Natural killer cell (primary cell): ENCODE data around the gene TGIF2. TPM values are rescaled to one million over a fixed set of nuclear protein-coding genes. Genes with fewer than 3 reads are reported as not detected.
A peak's percentile ranks its signal among the peaks of the same experiment; 100 is the strongest.

Source experiments
- ATAC-seq, 3 donors: fragments of 150-1000 bp in 2 of 3; fragments of 200-7000 bp in 1 of 3; cut with Tn5 transposase; 1 replicate in 1 of 3; 2 replicates in 2 of 3; pipeline ENCODE4 v1.10.0; 2021; ENCODE audit warnings: mild to moderate bottlenecking in 2 of 3, moderate library complexity in 2 of 3
- DNase-seq, 2 donors: peaks; one replicate each; pipeline versions ENCODE4 v3.0.0 to v3.0.0-alpha.2; 2013 to 2021; ENCODE audit warnings: mixed read lengths in 1 of 2
- H3K27ac ChIP-seq: one replicate; pipeline ENCODE4 v1.5.1; 2013; ENCODE audit warnings: mild to moderate bottlenecking, low read length
- H3K27me3 ChIP-seq: one replicate; pipeline ENCODE4 v1.6.1; 2013; ENCODE audit warnings: low read length; ENCODE audit not compliant: control insufficient read depth, insufficient read depth
- H3K36me3 ChIP-seq: one replicate; pipeline ENCODE4 v1.6.1; 2013; ENCODE audit warnings: low read length; ENCODE audit not compliant: control insufficient read depth, insufficient read depth
- H3K4me1 ChIP-seq: one replicate; pipeline ENCODE4 v1.6.1; 2013; ENCODE audit warnings: low read length; ENCODE audit not compliant: control insufficient read depth, insufficient read depth
- H3K4me3 ChIP-seq: one replicate; pipeline ENCODE4 v1.5.1; 2013; ENCODE audit warnings: low read length
- H3K9me3 ChIP-seq: one replicate; pipeline ENCODE4 v1.6.1; 2013; ENCODE audit warnings: low read length; ENCODE audit not compliant: control insufficient read depth, insufficient read depth
- H3K27ac Mint-ChIP-seq, 2 donors: one replicate each; pipeline ENCODE4 v1.8.0; 2022; ENCODE audit warnings: mild to moderate bottlenecking in 2 of 2, mixed read lengths in 2 of 2, moderate library complexity in 1 of 2
- H3K27me3 Mint-ChIP-seq, 2 donors: one replicate each; pipeline ENCODE4 v1.8.0; 2022; ENCODE audit warnings: low read depth in 2 of 2, mixed read lengths in 2 of 2
- H3K36me3 Mint-ChIP-seq: one replicate; pipeline ENCODE4 v1.8.0; 2022; ENCODE audit warnings: mixed read lengths
- H3K4me1 Mint-ChIP-seq, 2 donors: one replicate each; pipeline ENCODE4 v1.8.0; 2022; ENCODE audit warnings: mixed read lengths in 2 of 2
- H3K4me3 Mint-ChIP-seq: one replicate; pipeline ENCODE4 v1.8.0; 2022; ENCODE audit warnings: mild to moderate bottlenecking, moderate library complexity, mixed read lengths
- H3K9me3 Mint-ChIP-seq, 2 donors: one replicate each; pipeline ENCODE4 v1.8.0; 2022; ENCODE audit warnings: mixed read lengths in 2 of 2
- WGBS: methylation state at CpG from one replicate; pipeline ENCODE4 v1.1.7; 2013; ENCODE audit warnings: missing lambda C conversion rate; ENCODE audit not compliant: insufficient coverage; 5-methylcytosine and 5-hydroxymethylcytosine counted together
- intact Hi-C: fragments of 100-400 bp; cut with micrococcal nuclease; formaldehyde crosslinking; loops from one replicate; pipeline ENCODE4 v1.14.2; 2022
- total RNA-seq, 4 donors: library from RNA; stranded (reverse); fragments of 120-200 nt in 1 of 4; gene quantifications; one replicate each; pipeline versions ENCODE4 v1.2.3 to v1.2.4, GENCODE V29; 2013 to 2022
- TF ChIP-seq, protein P1 (sequence below): fragments of 200-600 bp; IDR thresholded peaks from one replicate; pipeline ENCODE4 v1.8.0; 2022; ENCODE audit warnings: antibody characterized with exemption

Gene TGIF2
- total RNA-seq, 3 donors from 2014 or later (not counting 1 experiment from before 2014, with no cell fraction given) = 19.9 to 28.5 (median 25.9) TPM

DNA sequence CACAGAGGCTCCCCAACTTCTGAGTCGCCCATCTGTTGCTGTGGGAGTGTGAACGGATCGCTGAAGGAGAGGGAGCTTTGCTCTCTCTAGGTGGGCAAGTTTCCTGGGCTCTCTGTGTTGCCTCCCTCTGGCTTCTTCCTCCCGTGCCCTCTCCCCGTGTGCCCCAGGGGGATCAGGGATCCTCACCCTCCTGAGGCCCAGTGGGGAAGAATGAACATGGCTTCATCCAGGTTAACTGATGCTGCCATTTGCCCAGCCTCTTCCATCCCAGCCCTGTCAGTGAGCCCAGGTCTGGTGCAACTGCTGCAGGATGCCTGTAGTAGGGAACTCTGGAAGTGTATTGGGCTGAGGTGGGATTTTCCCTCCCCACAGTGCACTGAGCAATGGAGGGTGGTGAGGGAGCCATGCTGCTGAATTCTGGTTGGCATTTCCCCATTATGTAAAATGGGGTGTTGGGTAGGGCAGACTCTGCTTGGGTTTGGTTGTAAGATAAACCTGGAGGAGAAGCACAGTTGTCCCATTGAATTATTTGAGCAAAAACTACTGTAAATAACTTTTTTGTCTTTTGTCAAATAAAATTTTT is 20.0 kb downstream of the TGIF2 start:
- no peaks in the 10 kb centered on the region for H3K36me3 Mint-ChIP-seq
- H3K4me1 ChIP-seq = peaks cover 35% of the 10 kb centered on the region
- H3K4me1 Mint-ChIP-seq = peaks cover 10 to 21% of the 10 kb centered on the region in 2 donors
- WGBS = 90% methylated on average over 5 of the region's 5 CpGs
- H3K4me3 Mint-ChIP-seq = no peak overlapping the region
- intact Hi-C loops = no loop called here
- no peaks in the 10 kb centered on the region for H3K27me3 Mint-ChIP-seq
- TF ChIP-seq, protein P1, sequence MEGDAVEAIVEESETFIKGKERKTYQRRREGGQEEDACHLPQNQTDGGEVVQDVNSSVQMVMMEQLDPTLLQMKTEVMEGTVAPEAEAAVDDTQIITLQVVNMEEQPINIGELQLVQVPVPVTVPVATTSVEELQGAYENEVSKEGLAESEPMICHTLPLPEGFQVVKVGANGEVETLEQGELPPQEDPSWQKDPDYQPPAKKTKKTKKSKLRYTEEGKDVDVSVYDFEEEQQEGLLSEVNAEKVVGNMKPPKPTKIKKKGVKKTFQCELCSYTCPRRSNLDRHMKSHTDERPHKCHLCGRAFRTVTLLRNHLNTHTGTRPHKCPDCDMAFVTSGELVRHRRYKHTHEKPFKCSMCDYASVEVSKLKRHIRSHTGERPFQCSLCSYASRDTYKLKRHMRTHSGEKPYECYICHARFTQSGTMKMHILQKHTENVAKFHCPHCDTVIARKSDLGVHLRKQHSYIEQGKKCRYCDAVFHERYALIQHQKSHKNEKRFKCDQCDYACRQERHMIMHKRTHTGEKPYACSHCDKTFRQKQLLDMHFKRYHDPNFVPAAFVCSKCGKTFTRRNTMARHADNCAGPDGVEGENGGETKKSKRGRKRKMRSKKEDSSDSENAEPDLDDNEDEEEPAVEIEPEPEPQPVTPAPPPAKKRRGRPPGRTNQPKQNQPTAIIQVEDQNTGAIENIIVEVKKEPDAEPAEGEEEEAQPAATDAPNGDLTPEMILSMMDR = no peak
- no peak for ATAC-seq
- H3K36me3 ChIP-seq = peaks cover 3% of the 10 kb centered on the region
- no peaks in the 10 kb centered on the region for H3K9me3 Mint-ChIP-seq
- H3K4me3 ChIP-seq = no peak overlapping the region
- H3K9me3 ChIP-seq = no peaks in the 10 kb centered on the region
- no peak for DNase-seq
- peak overlapping the region; percentile 56 to 73 for H3K27ac Mint-ChIP-seq
- H3K27me3 ChIP-seq = no peaks in the 10 kb centered on the region
- peak overlapping the region; percentile 56 for H3K27ac ChIP-seq

DNA sequence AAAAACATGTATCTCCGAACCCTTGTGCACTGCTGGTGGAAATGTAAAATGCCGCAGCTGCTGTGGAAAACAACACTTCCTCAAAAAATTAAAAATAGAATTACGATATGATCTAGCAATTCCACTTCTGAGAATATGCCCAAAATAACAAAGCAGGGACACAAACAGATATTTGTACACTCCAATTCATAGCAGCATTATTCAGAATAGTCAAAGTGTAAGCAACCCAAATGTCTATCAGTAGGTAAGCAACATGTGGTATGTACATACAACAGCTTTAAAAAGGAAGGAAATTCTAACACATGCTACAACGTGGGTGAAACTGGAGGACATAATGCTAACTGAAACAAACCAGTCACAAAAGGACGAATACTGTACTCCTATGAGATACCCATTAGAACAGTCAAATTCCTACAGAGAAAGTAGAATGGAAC is 26.5 kb downstream of the TGIF2 start:
- TF ChIP-seq, protein P1 = no peak
- H3K9me3 ChIP-seq = no peaks in the 10 kb centered on the region
- no peak overlapping the region for H3K4me3 ChIP-seq
- H3K27ac Mint-ChIP-seq = peak overlapping the region; percentile 49 to 56
- no peaks in the 10 kb centered on the region for H3K27me3 Mint-ChIP-seq
- H3K4me1 ChIP-seq = peaks cover 25% of the 10 kb centered on the region
- intact Hi-C loops = no loop called here
- no peaks in the 10 kb centered on the region for H3K27me3 ChIP-seq
- H3K36me3 ChIP-seq = no peaks in the 10 kb centered on the region
- H3K4me3 Mint-ChIP-seq = no peak overlapping the region
- H3K9me3 Mint-ChIP-seq = no peaks in the 10 kb centered on the region
- no peak overlapping the region for H3K27ac ChIP-seq
- H3K4me1 Mint-ChIP-seq = peaks cover 18 to 19% of the 10 kb centered on the region in 2 donors
- ATAC-seq = no peak
- DNase-seq = no peak
- WGBS = 20% methylated on average over 3 of the region's 5 CpGs
- H3K36me3 Mint-ChIP-seq = no peaks in the 10 kb centered on the region

DNA sequence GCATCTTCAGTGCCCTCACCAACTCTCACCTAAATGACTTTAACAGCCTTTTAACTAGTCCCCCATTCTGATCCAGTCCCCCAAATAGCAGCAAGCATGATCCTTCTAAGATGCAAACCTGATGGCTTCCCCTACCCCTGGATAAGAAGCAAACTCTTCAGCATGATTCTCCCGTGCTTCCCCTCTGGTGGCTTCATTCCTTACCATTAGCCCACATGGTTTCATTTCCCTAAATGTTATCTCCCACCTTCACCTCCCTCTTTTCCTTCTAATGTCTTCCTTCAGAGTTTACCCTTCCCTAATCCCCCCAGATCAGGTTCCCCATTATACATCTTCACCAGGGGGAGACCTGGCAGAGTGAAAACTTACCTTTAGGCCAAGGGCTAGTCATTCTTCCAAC is 28.1 kb downstream of the TGIF2 start:
- Mint-ChIP-seq H3K27ac (no peak overlapping the region), H3K4me3 (no peak overlapping the region), H3K4me1 (peaks cover 22 to 25% of the 10 kb centered on the region in 2 donors), H3K27me3 (no peaks in the 10 kb centered on the region), H3K36me3 (no peaks in the 10 kb centered on the region), H3K9me3 (no peaks in the 10 kb centered on the region)
- Histone ChIP-seq H3K4me1 (peaks cover 23% of the 10 kb centered on the region), H3K27ac (no peak overlapping the region), H3K36me3 (no peaks in the 10 kb centered on the region), H3K27me3 (no peaks in the 10 kb centered on the region), H3K9me3 (no peaks in the 10 kb centered on the region), H3K4me3 (no peak overlapping the region)
- ATAC-seq (no peak), DNase-seq (no peak)
- TF ChIP-seq, protein P1 = no peak
- intact Hi-C loops = no loop called here
- WGBS = 63% methylated on average over 1 of the region's 1 CpG

DNA sequence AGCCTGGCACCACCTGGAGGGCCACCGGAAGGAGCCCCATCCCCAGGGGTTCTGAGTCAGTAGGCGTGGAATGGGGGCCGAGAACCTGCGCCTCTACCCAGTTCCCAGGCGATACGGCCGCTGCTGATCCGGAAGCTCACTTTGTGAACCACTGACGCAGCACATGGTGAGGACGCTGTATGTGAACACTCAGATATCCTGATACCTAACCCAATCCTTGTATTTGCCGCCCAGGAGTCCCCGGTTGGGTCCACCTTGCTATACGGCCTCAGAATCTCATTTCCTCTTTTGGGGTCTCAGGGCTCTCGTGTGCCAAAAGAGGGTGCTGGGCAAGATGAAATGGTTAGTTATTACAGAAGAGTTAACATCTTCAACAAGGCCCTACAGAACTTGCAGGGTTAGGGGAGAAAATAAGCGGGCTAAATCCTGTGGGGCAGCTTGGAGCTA is 31.6 kb downstream of the TGIF2 start:
- H3K27ac ChIP-seq = peak overlapping the region; percentile 91
- DNase-seq = peak; percentile 59 to 81
- Mint-ChIP-seq H3K4me1 (peaks cover 33 to 42% of the 10 kb centered on the region in 2 donors), H3K27me3 (no peaks in the 10 kb centered on the region), H3K36me3 (no peaks in the 10 kb centered on the region), H3K27ac (peak overlapping the region; percentile 99), H3K9me3 (no peaks in the 10 kb centered on the region), H3K4me3 (peak overlapping the region; percentile 98)
- peaks cover 37% of the 10 kb centered on the region for H3K4me1 ChIP-seq
- intact Hi-C loops = loop anchor here (1.0 to 2.0 kb wide), 5 partner anchors 10 to 48 kb away; no protein-coding TSS in a partner anchor
- peak overlapping the region; percentile 29 for H3K4me3 ChIP-seq
- no peaks in the 10 kb centered on the region for H3K27me3 ChIP-seq
- peak; percentile 42 to 52 (median 46) for ATAC-seq
- TF ChIP-seq, protein P1 = no peak
- no peaks in the 10 kb centered on the region for H3K9me3 ChIP-seq
- 29% methylated on average over 15 of the region's 15 CpGs for WGBS
- H3K36me3 ChIP-seq = peaks cover 19% of the 10 kb centered on the region
